Stromal cell of bone marrow (primary cell): ENCODE data around the gene AXIN2.

ENCODE experiments used
- DNase-seq: peaks from one replicate; pipeline ENCODE4 v3.0.0-alpha.2; 2012; ENCODE audit warnings: low read depth

AXIN2 gene

DNA sequence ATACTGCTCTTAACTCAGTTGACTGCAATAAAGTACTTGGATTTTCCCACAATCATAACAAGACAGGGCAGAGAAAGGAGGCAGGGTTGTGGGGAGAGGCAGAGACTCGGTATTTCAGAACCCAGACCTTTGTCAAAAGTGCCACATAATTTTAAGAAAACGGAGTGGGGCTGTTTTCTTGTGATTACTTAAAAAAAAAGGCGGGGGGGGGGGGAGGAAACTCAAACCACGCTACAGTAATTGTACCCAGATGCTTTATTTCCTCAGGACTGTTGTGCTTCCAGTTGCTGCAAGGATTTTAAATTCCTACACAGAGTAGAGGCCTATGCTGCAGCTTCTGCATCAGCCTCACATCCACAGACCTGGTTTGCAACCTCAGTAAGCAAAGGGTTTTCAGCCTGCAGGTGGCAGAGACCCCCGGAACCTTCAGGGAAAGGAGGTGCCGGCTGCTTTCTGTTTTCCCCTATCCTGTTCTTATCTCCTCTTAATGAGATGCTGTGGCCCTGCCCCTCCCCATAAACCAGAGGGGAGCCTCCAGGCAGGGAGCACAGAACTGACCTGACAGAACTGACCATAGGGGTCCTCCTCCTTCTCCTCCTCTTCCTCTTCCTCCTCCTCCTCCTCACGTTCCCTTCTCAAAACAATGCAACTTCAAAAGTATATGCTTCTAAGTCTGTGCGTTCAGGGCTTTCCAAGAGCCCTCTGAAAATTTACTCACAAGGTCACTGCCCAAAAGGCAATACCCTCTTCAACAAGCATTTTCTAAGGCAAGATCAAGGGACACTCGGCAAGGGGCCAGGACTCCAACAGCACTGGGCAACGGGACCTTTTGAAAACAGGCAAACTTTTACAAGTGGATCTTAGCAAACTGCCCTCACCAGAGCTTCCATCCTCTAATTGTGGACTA is 7.5 kb downstream of the AXIN2 start:
- DNase-seq: no peak

DNA sequence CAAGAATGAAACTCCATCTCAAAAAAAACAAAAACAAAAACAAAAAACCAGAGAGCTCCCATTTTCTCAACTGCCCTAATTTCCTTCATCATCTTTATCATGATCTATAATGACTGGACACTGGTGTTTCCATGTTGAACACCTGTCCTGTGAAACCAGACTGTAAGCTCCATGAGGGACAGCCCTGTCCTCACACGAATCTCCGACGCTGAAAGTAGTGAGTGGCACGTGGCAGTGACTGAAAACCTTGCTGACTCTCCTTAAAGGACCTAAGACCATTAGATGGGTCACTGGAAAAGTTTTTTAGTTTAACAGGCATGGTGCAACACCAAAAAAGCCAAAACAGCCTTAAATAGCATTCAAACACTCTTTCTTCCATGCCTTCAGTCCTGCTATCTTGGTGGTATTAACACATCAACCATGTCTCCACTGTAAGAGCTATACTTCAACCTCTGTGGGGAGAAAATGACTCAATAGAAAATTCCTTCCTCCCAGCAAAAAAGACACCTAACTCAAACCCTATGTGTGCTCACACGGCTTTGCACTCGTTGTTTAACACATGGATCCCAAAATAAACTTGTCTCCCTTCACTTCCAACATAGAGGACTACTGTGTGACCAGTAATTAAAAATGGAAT is 8.3 kb downstream of the AXIN2 start:
- no peak for DNase-seq

DNA sequence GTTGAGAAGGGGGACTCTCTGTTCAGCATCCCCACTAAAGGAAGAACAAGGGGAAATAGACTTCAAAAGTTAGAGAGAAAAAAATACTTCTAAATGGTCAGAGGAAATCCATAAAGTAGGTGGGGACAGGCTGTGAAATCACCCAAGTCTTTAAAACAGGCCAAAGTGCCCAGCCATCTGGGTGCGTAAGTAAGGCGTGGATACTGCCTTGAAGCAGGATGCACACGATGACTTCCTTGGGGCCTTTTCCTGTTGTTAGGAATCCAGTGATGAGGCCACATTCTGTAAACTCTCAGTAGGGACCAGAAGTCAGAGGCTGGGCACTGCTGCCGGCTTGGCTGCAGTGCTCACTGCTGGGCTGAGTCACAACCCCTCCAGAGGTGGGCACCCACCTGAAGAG is 9.2 kb downstream of the AXIN2 start:
- no peak for DNase-seq

- DNase-seq: no peak
These were observed 10.0 kb downstream of the AXIN2 start for GRCh38 chr17:65551267-65552040.

- no peak for DNase-seq
These were observed 10.7 kb downstream of the AXIN2 start for GRCh38 chr17:65550758-65551157.

DNA sequence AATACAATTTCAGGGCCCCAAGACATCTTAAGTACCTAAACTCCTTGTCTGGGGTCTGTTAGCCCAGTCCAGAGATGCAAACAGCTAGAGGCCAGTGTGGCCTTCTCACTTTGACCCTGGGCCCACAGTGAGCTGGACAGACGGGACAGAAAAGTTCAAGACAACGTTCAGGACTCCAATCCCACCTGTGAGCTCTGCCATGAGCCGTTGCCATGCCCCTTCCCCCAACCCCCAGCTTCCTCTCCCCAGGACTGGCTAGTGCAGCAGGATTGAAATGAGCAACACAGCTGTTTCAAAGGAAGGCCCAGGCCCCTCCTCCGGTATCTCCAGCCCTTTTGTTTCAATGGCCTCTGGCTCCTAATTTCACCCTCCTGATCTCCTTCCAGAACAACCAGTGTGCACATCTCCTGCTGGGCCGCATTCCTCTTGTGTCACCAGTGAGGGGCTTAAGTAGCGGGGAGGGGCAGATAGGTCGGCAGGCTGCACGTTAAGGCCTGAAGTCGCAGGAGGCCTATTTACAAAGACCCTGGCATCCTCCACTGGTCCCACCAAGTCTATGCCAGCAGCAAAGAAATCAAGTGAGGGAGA is 11.3 kb downstream of the AXIN2 start:
- DNase-seq: no peak

- DNase-seq: no peak
These were observed 13.0 kb downstream of the AXIN2 start for GRCh38 chr17:65548269-65548969.

DNA sequence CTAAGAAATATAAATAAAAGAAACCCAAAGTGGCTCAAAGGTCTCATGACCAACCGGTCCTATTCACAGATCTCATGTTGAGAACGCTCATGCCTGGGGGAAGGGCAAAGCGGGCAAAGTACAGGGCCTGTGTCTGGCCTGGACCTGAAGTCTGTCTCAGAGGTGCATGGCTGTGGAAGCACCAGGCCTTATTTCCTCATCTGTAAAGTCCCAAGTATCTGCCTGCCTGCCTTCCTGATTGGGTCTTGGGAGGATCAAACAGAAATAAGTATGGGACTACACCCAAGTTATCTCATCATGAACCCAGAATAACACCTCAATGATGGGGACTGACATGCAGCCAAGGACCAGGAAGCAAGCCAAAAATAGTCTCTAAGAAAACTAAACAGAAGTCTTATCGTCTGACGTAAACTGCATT is 14.2 kb downstream of the AXIN2 start:
- no peak for DNase-seq

GRCh38 chr17:65546579-65546978 is 14.9 kb downstream of the AXIN2 start:
- DNase-seq: no peak

- no peak for DNase-seq
These were observed 15.5 kb downstream of the AXIN2 start for GRCh38 chr17:65545705-65546523.

GRCh38 chr17:65544672-65545071 is 16.8 kb downstream of the AXIN2 start:
- DNase-seq: no peak

- DNase-seq: no peak
These were observed 18.8 kb downstream of the AXIN2 start for GRCh38 chr17:65542610-65543009.

- DNase-seq: no peak
These were observed 19.4 kb downstream of the AXIN2 start for GRCh38 chr17:65542067-65542466.

GRCh38 chr17:65541453-65541852 is 20.0 kb downstream of the AXIN2 start:
- no peak for DNase-seq

DNA sequence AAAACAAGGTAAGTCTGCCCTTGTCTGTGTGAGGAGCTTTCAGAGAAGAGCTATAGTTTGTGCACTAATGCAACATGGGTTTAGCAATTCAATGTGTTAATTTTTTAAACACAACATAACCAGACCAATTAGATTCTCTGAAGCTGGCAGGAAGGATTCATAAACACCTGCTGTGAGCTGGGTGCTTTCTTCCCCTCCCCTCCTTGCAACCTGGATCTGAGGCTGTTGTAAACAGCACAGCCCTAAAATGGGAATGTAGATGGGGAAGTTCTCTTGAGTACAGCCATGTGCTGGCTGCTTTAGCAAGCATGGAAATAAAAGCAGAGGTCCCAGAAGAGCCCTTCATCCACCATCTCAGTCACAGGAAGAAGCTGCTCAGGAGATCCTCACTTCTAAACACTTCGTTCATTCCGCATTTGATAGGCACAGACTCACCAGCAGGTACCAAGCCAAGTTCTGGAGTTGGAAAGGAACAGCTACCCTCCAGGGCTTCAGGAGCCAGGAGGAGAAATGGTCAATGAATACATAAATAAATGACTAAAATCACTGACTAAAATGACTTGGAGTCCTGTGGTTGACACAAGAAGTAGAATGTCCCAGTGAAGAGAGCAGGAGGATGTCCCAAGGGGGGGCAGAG is 21.7 kb downstream of the AXIN2 start:
- no peak for DNase-seq

DNA sequence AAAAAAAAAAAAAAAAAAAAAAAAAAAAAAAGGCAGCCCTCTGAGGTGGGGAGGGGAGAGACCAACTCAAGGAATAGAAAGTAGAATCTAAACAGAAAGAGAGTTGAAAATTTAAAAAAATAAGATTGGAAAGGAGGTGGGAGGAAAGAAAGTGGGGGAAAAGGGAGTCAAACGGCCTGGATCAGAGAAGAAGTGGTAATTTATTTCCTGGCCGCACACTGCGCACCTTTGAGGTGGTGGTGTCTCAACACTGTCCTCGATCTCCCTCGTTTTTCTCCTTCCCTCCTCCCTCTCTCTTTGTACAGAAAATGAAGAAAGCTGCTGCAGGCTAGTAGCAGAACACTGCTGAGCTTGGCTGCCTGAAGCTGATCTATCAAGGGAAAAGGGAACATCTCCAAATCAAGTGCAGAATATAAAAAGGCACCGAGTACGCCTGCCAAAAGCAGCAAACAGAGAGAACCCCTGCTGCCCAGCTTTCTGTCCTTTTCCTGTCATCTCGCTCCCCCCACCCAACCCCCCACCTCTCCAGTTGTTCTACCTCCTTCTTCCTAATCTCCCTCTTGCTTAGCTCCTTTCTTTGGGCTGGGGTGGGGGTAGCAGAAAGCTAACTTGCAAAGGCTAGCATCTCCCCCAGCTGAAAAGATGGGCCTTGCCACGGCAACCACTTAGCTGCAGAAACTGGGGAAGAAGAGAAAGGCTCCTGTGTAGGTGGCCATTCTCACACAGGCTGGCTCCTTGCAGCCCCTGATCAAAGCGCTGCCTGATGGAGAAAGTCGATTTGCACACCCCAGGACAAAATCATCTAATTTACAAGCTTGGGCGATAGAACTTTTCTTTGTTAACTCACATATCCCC is 22.5 kb downstream of the AXIN2 start:
- no peak for DNase-seq

GRCh38 chr17:65537845-65538674 is 23.4 kb downstream of the AXIN2 start:
- DNase-seq: no peak

DNA sequence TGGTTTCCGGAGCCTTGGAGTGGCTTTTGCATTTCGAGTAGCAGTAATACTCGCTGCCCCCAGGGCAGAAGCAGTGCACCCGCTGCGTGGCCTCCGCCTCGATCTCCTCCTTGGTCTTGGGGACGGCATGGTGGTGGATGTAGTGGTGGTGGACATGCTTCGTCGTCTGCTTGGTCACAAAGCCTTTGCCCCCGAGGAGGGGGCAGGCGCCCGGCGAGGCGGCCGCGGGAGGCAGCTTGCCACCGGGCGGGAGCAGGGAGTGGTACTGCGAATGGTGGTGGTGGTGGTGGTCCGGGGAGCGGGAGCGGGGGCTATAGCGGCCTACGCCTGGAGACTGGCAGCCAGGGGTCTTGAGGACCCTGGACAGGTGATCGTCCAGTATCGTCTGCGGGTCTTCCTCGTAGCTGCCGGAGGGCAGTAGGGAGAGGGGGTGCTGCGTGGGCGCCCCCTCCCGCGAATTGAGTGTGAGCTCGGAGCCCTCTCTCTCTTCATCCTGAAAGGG is 24.1 kb downstream of the AXIN2 start:
- DNase-seq: no peak
